HepG2 (cell line): ENCODE data around the gene STARD10. TPM values are rescaled to one million over a fixed set of nuclear protein-coding genes. Genes with fewer than 3 reads are reported as not detected.

ENCODE experiments used
- ELF1 ChIP-seq: sonication (generic); formaldehyde crosslinking; IDR thresholded peaks from 2 replicates; pipeline ENCODE4 v1.4.0; 2020; ENCODE audit warnings: missing genetic modification reagents
- FOSL2 ChIP-seq: sonication (generic); formaldehyde crosslinking; IDR thresholded peaks from 2 replicates; pipeline ENCODE4 v1.4.0; 2020; ENCODE audit warnings: missing genetic modification reagents
- MIER2 ChIP-seq: IDR thresholded peaks from 2 replicates; pipeline ENCODE4 v1.6.1; 2016; ENCODE audit warnings: missing biosample characterization, missing genetic modification reagents
- MYNN ChIP-seq: sonication (generic); formaldehyde crosslinking; IDR thresholded peaks from 2 replicates; pipeline ENCODE4 v1.4.0; 2020; ENCODE audit warnings: mild to moderate bottlenecking, low read depth, missing genetic modification reagents
- NFKB2 ChIP-seq: sonication (generic); formaldehyde crosslinking; IDR thresholded peaks from 2 replicates; pipeline ENCODE4 v1.4.0; 2020; ENCODE audit warnings: missing genetic modification reagents, borderline replicate concordance
- PHF8 ChIP-seq: sonication (generic); formaldehyde crosslinking; IDR thresholded peaks from 2 replicates; pipeline ENCODE4 v1.5.0; 2020; ENCODE audit warnings: missing genetic modification reagents
- RELA ChIP-seq: sonication (generic); formaldehyde crosslinking; IDR thresholded peaks from 2 replicates; pipeline ENCODE4 v1.4.0; 2020; ENCODE audit warnings: missing genetic modification reagents
- RXRB ChIP-seq: IDR thresholded peaks from 2 replicates; pipeline ENCODE4 v1.6.1; 2016; ENCODE audit warnings: borderline replicate concordance, missing genetic modification reagents, missing compliant biosample characterization
- SMYD3 ChIP-seq: sonication (generic); formaldehyde crosslinking; IDR thresholded peaks from 2 replicates; pipeline ENCODE4 v1.8.1; 2023; ENCODE audit warnings: mild to moderate bottlenecking, missing genetic modification reagents
- SRY ChIP-seq: sonication (generic); formaldehyde crosslinking; IDR thresholded peaks from 2 replicates; pipeline ENCODE4 v1.8.0; 2022; ENCODE audit warnings: mild to moderate bottlenecking, missing genetic modification reagents
- ZNF230 ChIP-seq: sonication (generic); formaldehyde crosslinking; IDR thresholded peaks from 2 replicates; pipeline ENCODE4 v1.4.0; 2020; ENCODE audit warnings: mild to moderate bottlenecking, missing genetic modification reagents
- ZNF253 ChIP-seq: sonication (generic); formaldehyde crosslinking; IDR thresholded peaks from 2 replicates; pipeline ENCODE4 v1.8.0; 2022; ENCODE audit warnings: mild to moderate bottlenecking, missing genetic modification reagents, borderline replicate concordance
- ZNF350 ChIP-seq: sonication (generic); formaldehyde crosslinking; IDR thresholded peaks from 2 replicates; pipeline ENCODE4 v1.4.0; 2020; ENCODE audit warnings: mild to moderate bottlenecking, low read depth, missing genetic modification reagents, borderline replicate concordance
- ZNF354B ChIP-seq: sonication (generic); formaldehyde crosslinking; IDR thresholded peaks from 2 replicates; pipeline ENCODE4 v1.8.0; 2022; ENCODE audit warnings: mild to moderate bottlenecking, missing genetic modification reagents
- ZNF7 ChIP-seq: IDR thresholded peaks from 2 replicates; pipeline ENCODE4 v1.6.1; 2016; ENCODE audit warnings: missing biosample characterization, missing genetic modification reagents
- ZNF761 ChIP-seq: sonication (generic); formaldehyde crosslinking; conservative IDR thresholded peaks from 2 replicates; pipeline ENCODE4 v1.4.0; 2020; ENCODE audit warnings: mild to moderate bottlenecking, missing genetic modification reagents
- ZNF891 ChIP-seq: sonication (generic); formaldehyde crosslinking; IDR thresholded peaks from 2 replicates; pipeline ENCODE4 v1.5.0; 2020; ENCODE audit warnings: mild to moderate bottlenecking, missing genetic modification reagents
- polyA plus RNA-seq, 8 experiments: library from polyadenylated mRNA; depleted of rRNA in 3 of 8; stranded (reverse) in 7 of 8; unstranded in 1 of 8; fragments of >200 nt; fragmentation: Illumina TruSeq in 4 of 8; extraction: Trizol in 4 of 8; gene quantifications; 2 replicates each; pipeline versions ENCODE4 v1.2.1 to v1.2.3, GENCODE V29; 2011 to 2016; ENCODE audit warnings: low read depth in 4 of 8, missing spikeins in 1 of 8, mixed read lengths in 1 of 8; ENCODE audit not compliant: insufficient read depth in 1 of 8
- total RNA-seq, 5 experiments: library from RNA; depleted of rRNA; stranded (reverse); fragments of >200 nt; fragmentation: Illumina TruSeq; extraction: Trizol; gene quantifications; 2 replicates each; pipeline ENCODE4 v1.2.3, GENCODE V29; 2016; ENCODE audit warnings: low read depth in 1 of 5
- TF ChIP-seq, protein P1 (sequence below): sonication (generic); formaldehyde crosslinking; IDR thresholded peaks from 2 replicates; pipeline ENCODE4 v1.9.0; 2021; ENCODE audit warnings: mild to moderate bottlenecking, missing genetic modification reagents
- TF ChIP-seq, protein P2 (sequence below): IDR thresholded peaks from 2 replicates; pipeline ENCODE4 v1.6.1; 2016; ENCODE audit warnings: low read depth, borderline replicate concordance
- TF ChIP-seq, protein P3 (sequence below): sonication (generic); formaldehyde crosslinking; IDR thresholded peaks from 2 replicates; pipeline ENCODE4 v1.5.0; 2020; ENCODE audit warnings: mild to moderate bottlenecking, missing genetic modification reagents
- TF ChIP-seq, protein P4 (sequence below): sonication (generic); IDR thresholded peaks from 2 replicates; pipeline ENCODE4 v1.6.1; 2016; ENCODE audit warnings: low read depth, borderline replicate concordance

The STARD10 gene
- total and polyA plus RNA-seq, 2 of the 13 experiments (the other 11 are each of a cell fraction or from before 2014, with no cell fraction given) = 260 to 341 TPM

DNA sequence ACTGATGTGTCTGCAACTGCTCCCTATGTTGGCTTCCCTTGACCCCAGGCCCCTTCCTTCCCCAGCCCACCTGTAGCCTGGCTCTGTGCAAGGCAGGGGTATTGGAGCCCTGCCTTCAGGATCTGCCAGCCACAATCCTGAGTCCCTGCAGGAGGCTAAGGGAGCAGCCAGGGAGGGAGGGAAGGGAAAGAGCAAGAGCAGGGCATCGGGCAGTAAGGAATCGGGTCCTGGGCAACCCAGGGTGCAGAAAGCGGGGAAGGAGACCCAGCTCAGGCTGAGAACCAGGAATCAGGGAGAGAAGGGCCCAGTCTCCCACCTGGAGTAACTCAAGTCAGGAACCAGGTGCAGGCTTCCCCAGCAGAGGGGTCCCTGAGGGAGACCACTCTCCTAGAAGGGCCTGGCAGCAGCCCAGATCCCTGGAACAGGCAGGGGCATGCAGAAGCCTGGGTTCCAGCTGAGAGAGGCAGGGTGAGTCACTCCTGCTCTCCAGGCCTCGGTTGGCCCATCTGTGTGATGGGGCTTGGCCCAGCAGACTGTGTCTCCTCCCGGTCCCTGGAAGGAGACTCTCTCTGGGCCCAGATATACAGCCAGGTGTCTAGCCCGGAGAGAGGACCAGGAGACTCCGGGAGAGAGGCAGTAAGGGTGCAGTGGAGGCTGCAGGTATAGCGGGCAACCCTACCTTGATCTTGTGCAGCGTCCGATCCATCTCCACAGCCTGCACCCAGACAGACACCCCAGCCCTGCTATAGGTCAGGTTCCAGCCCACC, 13.4 kb downstream of the STARD10 start (continued):
- TF ChIP-seq, protein P1, sequence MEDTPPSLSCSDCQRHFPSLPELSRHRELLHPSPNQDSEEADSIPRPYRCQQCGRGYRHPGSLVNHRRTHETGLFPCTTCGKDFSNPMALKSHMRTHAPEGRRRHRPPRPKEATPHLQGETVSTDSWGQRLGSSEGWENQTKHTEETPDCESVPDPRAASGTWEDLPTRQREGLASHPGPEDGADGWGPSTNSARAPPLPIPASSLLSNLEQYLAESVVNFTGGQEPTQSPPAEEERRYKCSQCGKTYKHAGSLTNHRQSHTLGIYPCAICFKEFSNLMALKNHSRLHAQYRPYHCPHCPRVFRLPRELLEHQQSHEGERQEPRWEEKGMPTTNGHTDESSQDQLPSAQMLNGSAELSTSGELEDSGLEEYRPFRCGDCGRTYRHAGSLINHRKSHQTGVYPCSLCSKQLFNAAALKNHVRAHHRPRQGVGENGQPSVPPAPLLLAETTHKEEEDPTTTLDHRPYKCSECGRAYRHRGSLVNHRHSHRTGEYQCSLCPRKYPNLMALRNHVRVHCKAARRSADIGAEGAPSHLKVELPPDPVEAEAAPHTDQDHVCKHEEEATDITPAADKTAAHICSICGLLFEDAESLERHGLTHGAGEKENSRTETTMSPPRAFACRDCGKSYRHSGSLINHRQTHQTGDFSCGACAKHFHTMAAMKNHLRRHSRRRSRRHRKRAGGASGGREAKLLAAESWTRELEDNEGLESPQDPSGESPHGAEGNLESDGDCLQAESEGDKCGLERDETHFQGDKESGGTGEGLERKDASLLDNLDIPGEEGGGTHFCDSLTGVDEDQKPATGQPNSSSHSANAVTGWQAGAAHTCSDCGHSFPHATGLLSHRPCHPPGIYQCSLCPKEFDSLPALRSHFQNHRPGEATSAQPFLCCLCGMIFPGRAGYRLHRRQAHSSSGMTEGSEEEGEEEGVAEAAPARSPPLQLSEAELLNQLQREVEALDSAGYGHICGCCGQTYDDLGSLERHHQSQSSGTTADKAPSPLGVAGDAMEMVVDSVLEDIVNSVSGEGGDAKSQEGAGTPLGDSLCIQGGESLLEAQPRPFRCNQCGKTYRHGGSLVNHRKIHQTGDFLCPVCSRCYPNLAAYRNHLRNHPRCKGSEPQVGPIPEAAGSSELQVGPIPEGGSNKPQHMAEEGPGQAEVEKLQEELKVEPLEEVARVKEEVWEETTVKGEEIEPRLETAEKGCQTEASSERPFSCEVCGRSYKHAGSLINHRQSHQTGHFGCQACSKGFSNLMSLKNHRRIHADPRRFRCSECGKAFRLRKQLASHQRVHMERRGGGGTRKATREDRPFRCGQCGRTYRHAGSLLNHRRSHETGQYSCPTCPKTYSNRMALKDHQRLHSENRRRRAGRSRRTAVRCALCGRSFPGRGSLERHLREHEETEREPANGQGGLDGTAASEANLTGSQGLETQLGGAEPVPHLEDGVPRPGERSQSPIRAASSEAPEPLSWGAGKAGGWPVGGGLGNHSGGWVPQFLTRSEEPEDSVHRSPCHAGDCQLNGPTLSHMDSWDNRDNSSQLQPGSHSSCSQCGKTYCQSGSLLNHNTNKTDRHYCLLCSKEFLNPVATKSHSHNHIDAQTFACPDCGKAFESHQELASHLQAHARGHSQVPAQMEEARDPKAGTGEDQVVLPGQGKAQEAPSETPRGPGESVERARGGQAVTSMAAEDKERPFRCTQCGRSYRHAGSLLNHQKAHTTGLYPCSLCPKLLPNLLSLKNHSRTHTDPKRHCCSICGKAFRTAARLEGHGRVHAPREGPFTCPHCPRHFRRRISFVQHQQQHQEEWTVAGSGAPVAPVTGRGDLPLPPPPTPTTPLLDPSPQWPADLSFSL (CRISPR knock-in tag) = no peak
- TF ChIP-seq SRY (CRISPR knock-in tag) (no peak), ZNF354B (CRISPR knock-in tag) (no peak), RELA (CRISPR knock-in tag) (no peak), PHF8 (CRISPR knock-in tag) (no peak), MIER2 (no peak), ZNF230 (CRISPR knock-in tag) (no peak), ZNF891 (CRISPR knock-in tag) (0 out of 2 replicates have a peak, but pooled peaks have one; percentile 13), NFKB2 (CRISPR knock-in tag) (no peak), RXRB (CRISPR knock-in tag) (no peak), ELF1 (CRISPR knock-in tag) (no peak), FOSL2 (CRISPR knock-in tag) (peak; percentile 58), ZNF761 (CRISPR knock-in tag) (0 out of 2 replicates have a peak, but pooled peaks have one; percentile 27), MYNN (CRISPR knock-in tag) (no peak), SMYD3 (CRISPR knock-in tag) (no peak), ZNF350 (CRISPR knock-in tag) (peak; percentile 58; the same call in 1 of the 2 replicates), ZNF7 (CRISPR knock-in tag) (no peak), ZNF253 (no peak)
- TF ChIP-seq, protein P2, sequence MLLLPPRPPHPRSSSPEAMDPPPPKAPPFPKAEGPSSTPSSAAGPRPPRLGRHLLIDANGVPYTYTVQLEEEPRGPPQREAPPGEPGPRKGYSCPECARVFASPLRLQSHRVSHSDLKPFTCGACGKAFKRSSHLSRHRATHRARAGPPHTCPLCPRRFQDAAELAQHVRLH (CRISPR knock-in tag) = no peak
- TF ChIP-seq, protein P3, sequence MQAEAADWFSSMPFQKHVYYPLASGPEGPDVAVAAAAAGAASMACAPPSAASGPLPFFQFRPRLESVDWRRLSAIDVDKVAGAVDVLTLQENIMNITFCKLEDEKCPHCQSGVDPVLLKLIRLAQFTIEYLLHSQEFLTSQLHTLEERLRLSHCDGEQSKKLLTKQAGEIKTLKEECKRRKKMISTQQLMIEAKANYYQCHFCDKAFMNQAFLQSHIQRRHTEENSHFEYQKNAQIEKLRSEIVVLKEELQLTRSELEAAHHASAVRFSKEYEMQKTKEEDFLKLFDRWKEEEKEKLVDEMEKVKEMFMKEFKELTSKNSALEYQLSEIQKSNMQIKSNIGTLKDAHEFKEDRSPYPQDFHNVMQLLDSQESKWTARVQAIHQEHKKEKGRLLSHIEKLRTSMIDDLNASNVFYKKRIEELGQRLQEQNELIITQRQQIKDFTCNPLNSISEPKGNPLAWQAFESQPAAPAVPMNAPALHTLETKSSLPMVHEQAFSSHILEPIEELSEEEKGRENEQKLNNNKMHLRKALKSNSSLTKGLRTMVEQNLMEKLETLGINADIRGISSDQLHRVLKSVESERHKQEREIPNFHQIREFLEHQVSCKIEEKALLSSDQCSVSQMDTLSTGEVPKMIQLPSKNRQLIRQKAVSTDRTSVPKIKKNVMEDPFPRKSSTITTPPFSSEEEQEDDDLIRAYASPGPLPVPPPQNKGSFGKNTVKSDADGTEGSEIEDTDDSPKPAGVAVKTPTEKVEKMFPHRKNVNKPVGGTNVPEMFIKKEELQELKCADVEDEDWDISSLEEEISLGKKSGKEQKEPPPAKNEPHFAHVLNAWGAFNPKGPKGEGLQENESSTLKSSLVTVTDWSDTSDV = no peak
- TF ChIP-seq, protein P4, sequence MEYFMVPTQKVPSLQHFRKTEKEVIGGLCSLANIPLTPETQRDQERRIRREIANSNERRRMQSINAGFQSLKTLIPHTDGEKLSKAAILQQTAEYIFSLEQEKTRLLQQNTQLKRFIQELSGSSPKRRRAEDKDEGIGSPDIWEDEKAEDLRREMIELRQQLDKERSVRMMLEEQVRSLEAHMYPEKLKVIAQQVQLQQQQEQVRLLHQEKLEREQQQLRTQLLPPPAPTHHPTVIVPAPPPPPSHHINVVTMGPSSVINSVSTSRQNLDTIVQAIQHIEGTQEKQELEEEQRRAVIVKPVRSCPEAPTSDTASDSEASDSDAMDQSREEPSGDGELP = no peak
